Panc1 (cell line): Measurements from ENCODE around the gene SBF2.

Source experiments
- CTCF ChIP-seq: fragments of 450-650 bp; IDR thresholded peaks from 2 replicates; pipeline ENCODE4 v1.5.1; 2017; ENCODE audit warnings: mild to moderate bottlenecking
- POLR2AphosphoS5 ChIP-seq: IDR thresholded peaks from 2 replicates; pipeline ENCODE4 v1.6.1; 2012; ENCODE audit warnings: mild to moderate bottlenecking, low read depth, low read length, moderate library complexity

- TF ChIP-seq CTCF, result no peak
- no peak for TF ChIP-seq POLR2AphosphoS5
These were observed 38.5 kb downstream of the SBF2 start for GRCh38 chr11:10255388-10256125.
